NCI-H1436 treated with DMSO at 0.1 percent for 48 hours (cell line): ENCODE measurements around the gene TAP1.
A peak's percentile ranks its signal among the peaks of the same experiment; 100 is the strongest.
"Not testable (repeated sequence)": the region's sequence is repeated elsewhere in the genome, so short reads cannot be mapped to it uniquely, and the experiment has no call there.

Source experiments
- DNase-seq: peaks from one replicate; lab custom pipeline; 2025; lab: John Stamatoyannopoulos, UW

The TAP1 gene, protein sequence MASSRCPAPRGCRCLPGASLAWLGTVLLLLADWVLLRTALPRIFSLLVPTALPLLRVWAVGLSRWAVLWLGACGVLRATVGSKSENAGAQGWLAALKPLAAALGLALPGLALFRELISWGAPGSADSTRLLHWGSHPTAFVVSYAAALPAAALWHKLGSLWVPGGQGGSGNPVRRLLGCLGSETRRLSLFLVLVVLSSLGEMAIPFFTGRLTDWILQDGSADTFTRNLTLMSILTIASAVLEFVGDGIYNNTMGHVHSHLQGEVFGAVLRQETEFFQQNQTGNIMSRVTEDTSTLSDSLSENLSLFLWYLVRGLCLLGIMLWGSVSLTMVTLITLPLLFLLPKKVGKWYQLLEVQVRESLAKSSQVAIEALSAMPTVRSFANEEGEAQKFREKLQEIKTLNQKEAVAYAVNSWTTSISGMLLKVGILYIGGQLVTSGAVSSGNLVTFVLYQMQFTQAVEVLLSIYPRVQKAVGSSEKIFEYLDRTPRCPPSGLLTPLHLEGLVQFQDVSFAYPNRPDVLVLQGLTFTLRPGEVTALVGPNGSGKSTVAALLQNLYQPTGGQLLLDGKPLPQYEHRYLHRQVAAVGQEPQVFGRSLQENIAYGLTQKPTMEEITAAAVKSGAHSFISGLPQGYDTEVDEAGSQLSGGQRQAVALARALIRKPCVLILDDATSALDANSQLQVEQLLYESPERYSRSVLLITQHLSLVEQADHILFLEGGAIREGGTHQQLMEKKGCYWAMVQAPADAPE

DNA sequence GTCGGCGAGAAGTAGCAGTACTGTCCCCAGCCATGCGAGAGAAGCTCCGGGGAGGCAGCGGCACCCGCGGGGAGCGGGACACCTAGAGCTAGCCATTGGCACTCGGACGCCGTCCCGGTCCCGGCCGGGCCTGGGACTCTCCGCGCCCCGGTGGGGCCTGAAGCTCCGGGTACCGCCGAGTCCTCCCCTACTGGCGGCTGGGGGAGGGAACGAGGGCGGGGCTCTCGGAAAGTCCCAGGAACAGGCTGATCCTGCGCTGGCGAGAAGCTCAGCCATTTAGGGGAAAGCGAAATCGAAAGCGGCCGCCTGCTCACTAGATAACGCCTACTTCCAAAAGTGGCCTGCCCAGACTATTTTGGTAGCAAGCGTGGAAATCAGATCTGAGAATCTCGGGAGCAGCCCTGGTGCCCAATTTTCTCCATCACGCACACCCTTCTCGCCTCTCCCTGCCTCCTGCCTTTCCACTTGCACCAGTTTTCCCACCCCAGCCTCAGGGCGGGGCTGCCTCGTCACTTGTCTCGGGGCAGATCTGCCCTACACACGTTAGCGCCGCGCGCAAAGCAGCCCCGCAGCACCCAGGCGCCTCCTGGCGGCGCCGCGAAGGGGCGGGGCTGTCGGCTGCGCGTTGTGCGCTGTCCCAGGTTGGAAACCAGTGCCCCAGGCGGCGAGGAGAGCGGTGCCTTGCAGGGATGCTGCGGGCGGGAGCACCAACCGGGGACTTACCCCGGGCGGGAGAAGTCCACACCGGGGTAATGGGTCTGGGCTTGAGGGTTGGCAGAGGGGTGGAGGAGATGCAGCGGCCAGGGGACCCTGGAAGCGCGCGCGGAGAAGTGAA lies at the start of gene TAP1, which contains the start of gene PSMB9:
TSS of gene TAP1 (minus strand) at position 164 of the 835 bp plus-strand sequence. CDS start at position 96, 68 bp downstream.
TSS of gene PSMB9 (plus strand) at position 652 of the 835 bp plus-strand sequence. CDS start at position 690, 38 bp downstream.
- DNase-seq: peak; percentile 85

DNA sequence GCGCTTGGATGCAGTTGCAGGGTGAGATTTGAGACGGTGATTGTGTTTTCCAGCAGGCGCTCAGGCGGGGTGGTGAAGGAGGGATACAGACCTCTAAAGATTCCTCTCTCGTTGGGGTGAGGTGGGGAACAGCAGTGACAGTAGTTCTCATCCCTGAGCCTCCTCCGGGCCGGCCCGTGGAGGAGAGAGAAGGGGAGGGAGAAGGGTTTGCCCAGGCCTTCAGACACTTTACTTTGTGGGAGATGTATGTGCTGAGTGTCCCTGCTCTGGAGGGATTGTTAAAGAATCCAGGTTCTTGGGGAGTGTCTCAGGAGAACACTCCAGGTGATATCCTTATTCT lies 41.5 kb upstream of the TAP1 start:
- DNase-seq: no peak

DNA sequence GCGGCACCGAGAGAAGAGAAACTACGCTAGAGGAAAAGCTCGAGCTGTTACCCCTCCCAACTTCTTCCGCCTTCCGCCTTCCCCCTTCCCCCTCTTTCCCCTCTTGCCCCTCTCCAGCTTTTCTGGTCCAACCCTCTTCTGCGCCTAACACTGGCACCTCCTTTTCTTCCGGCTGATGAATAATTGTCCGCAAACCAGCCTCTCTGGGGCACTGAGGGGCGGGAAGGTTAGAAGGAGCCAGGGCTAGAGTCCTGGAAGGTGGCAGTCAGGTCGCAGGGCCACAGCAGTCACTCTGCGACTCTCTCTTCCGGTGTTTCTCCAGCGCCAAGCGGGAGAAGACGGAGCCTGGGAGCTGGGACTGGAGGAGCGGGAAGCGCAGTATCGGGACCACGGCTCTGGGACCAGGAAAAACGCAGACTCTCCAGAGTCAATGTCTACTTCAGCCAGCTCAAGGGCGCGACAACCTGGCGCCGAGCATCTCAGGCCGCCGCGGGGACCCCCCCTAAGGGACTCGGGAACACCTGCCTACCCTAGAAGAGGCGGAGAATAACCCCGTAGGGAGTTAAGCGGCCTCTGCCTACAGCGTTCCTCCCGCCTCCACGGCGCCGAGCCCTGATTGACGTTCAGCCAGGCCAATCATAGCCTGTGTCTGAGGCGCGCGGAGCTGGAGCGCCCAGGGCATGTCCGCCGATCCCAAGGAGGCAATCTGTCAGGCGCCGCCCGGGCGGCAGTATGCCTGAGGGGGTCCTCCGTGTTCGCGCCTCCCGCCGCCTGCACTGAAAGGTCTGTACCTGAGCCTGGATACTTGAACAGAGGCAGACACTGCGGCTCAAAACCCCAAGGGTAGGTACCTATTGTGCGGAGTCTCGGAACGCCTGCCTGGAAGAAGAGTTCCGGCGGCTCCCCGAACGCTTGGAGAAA lies 40.8 kb upstream of the TAP1 start:
- peak; percentile 88 for DNase-seq

DNA sequence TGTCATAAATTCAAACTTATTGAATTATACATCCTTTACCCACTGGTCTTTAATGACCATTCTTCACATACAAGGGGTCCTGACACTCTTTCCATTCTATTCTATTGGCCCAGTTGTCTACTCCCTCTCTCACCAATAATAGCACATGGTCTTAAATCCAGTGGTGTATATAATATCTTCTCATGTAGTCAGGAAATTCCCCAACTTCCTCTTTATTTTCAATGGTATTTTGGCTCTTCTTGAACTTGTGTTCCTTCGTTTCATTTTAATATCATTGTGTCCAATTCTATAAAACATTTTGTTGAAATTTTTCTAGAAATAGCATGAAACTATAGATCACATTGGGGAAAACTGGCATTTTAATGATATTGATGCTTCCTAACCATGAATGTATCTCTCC lies 37.3 kb upstream of the TAP1 start:
- no peak for DNase-seq

DNA sequence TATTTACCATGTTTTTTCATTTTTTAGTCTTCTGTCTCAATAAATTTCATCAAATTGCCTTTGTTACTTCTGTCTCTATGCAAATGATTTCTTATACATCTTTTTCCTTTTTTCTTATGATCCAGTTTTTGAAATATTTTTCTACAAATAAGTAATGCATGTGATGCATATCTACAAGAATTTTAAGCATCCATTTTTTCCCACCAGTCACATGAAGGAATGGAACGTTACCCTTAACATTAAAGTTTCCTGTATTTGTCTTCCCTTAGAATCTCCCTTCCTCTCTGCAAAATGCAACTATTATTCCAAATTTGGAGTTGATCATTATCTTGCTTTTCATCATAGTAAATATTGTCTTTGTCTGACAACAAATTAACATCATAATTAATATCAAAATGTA lies 36.0 kb upstream of the TAP1 start:
- no peak for DNase-seq

DNA sequence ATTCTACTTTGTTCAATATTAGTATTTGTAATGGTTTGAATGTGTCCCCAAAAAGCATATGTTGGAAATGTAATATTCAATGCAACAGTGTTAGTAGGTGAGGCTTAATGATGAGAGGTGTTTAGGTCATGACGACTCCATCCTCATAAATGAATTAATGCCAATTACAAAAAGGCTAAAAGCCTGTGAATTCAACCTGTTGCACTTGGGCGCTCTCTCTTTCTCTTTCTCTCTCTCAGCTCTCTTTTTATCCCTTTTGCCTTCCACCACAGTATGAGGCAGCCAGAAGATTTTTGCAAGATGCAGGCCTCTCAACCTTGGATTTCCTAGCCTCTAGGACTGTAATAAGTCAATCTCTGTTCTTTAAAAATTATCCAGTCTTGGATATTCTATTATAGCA lies 35.1 kb upstream of the TAP1 start:
- no peak for DNase-seq

DNA sequence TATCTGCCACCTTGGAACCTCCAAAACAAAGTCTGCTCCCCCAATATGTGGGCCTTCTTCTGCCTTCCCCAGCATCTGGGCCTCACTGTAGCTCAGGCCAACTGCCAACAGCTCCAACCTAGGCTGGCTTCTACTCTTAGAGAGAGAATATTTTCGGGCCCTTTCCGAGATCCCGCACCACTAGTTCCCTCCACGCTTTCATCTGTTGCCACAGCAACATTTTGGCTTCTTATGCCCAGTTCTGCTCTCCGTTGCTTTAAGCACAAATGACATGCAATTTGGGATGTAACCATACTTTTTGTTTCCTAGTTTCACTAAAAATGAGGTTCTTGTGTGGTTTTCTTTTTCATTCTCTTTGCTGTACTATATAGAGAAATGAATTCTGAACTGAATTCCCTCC lies 34.1 kb upstream of the TAP1 start:
- no peak for DNase-seq

DNA sequence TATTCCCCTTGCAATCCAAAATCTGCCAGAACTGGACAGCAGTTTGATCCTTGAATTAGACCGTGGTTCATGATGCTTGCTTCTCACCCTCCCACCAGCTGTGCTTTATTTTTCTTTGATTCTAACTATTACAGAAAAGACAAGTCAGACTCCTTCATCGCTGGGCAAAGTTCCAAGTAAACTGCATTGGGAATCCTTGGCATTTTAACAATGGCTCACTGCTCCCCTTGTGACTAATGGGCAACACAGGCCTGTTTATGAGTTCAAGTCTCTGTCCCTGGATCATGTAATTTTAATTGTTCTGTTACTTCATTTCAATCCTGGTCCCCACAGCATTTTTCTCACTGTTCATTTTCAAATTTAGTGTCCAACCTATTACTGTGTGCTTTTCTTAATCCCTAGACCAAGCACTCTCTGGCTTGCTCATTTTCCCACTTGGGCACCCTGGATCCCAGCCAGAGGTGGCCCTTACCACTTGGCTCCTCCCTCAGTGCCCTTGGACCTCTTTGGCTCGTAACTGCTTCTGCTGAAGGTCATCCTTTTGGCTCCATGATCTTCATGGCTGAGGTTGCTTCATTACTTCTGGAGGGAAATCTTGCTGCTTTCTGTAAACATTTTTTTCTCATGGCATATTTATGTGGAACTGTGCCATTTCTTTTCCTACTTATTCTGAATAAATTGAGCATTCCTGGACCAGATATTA lies 33.3 kb upstream of the TAP1 start:
- no peak for DNase-seq

DNA sequence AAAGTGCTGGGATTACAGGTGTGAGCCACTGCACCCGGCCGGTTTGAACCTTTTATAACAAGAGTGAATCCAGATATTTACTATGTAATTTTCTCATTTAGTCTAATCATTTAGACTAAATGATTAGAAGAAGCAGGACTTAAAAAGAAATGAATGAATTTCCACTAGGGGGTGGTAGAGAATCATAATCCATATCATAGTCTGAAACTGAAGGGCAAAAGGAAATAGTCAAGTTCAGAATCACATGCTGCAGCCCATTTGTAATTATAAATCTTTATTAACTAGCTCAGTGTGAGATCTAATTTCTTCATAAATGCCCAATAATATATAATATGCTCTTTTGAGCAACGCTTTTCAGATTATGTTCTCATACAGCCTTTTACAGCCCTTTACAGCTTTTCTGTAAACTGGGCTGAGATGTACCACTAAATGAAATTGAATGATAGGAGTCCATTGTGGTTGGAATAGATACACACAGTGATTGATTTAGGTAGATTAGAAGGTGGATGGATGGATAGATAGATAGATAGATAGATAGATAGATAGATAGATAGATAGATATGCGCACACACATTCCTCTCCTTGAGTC lies 32.3 kb upstream of the TAP1 start:
- DNase-seq: peak; percentile 24

DNA sequence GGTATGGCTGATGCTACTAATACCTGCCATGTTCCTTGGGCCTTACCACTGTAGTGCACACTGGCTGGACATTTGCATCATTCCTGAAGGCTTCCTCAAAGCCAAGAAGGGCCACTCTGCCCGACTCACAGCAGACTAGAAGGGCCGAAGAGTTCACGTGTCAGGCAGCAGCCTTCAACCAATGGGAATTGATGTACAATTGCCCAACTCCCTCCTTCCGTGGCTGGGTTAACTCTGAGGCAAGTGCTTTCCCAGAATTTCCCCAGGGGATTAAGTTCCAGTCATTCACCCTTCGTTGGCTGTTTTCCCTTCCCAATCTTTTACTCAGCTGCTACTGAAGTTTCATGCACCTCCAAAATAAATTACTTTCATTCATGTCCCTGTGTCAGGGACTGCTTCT lies 30.3 kb upstream of the TAP1 start:
- no peak for DNase-seq

DNA sequence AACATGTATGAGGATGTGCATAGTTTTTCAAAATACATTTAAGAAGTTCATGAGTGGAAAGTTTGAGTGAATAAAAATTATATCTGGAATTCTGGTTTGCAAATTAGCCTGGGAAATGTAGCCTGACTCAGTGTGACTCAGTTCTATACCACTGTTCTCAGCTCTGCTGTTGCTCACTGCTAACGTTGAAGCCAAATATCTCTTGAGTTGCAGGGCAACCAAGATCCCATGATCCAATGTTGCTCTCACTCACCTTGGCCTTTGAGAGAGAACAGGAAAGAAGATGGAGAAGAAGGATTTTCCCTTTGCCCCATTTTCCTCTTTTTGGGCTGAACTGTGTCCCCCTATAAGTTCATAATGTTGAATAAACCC lies 29.4 kb upstream of the TAP1 start:
- no peak for DNase-seq

DNA sequence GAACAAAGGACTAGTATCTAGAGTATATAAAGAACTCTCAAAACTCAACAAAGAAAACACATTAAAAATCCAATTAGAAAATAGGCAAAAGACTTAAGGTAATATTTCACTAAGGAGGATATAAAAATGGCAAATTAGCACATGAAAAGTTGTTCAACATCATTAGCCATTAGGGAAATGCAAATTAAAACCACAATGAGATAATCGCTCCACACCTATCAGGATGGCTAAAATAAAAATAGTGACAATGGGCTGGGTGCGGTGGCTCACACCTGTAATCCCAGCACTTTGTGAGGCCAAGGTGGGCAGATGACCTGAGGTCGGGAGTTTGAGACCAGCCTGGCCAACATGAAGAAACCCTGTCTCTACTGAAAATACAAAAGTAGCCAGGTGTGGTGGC lies 27.5 kb upstream of the TAP1 start:
- not testable (repeated sequence) for DNase-seq

DNA sequence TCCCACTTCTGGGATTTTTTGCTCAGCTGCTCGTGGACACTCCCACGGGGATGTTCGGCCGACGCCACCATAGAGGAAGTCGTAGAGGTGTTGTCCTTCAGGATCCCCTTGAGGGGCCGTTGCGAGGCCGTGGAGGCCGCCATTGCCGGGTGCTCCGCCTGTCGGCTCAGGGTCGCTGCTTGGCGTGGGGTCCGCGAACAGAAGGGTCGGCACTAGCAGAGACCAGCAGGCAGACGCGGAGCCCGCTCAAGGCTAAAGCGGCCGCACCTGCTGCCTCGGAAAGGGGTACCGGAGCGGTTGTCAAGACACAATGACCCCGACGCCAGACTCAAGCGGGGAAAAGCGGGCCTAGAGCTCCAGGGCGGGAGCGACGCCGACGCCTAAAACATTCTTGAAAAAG lies 26.2 kb upstream of the TAP1 start:
- no peak for DNase-seq

DNA sequence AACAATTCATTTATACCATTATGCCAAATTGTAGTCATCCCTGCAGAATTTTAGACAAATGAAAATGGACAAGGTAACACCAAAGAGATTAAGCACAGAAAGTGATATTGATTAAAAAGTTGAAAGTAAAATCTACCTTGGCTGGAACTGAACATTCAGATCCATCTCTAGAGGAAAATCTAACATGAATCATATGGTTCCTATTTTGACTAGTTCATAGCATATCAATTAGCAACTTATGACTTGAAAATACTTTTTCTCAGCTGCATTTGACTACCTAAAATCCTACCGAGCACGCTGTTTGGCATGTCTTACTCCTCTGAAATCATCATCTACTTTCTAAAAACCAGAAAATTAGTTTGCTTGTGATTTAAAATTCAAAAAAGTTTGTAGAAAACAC lies 23.1 kb upstream of the TAP1 start:
- no peak for DNase-seq

DNA sequence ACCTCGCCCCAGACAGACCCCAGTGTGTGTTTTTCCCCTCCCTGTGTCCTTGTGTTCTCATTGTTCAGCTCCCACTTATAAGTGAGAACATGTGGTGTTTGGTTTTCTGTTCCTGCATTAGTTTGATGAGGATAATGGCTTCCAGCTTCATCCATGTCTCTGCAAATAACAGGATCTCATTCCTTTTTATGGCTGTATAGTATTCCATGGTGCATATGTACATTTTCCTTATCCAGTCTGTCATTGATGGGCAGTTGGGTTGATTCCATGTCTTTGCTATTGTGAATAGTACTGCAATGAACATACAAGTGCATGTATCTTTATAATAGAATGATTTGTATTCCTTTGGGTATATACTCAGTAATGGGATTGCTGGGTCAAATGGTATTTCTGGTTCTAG lies 20.4 kb upstream of the TAP1 start:
- DNase-seq: not testable (repeated sequence)

DNA sequence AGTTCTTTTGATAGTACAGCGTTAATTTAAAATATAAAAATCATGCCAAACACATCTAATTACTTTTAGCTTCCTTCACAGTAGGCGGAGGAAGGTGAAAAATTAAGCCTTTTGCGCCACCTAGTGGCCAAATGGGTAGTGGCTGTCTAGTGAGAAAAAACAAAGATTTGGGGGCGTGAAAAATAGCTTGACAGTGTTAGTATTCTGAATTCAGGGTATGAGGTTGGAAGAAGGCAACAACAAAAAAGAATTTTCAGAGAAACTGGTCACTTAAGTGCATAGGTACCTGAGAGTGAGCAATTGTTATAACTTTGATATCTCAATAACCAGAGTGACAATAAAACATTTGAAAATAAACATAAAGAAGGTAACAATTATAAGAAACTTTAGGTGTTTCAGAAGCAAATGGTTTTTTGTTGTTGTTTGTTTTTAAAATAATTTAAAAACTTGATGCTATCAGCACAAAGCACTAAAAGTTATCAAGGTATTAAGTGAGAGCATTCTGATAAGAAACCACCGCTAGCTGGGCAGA lies 14.8 kb upstream of the TAP1 start:
- no peak for DNase-seq

DNA sequence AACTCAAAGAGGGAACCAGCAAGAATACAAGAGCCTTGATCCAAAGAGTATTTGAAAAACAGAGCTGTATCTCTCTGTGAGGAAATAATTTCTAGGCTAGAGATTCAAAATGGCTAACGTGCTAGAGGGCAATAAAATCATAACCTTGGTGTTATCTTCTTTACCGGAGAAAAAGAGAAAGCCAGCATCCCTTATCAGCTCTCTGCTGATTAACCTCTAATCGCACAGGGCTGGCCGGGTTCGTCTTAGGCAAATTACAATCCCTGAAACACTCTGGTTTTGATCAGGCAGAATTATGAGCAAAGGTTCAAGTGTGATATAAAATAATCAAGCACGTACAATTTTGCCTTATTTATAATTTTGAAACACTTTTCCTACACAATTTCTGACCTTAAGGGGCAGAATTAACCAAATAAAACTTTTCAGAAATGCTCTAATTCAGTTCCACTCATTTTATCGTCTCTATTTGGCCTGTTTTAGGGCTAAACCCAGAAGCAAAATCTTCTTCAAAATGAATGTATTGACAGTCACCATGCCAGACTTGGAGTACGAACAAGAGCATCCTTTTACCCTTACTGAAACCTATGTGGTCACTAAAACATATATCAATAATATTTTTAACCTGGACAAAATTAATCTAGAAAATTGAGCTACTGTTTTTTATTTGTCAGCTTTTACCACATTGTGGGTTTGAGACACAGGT lies 14.2 kb upstream of the TAP1 start:
- DNase-seq: no peak

DNA sequence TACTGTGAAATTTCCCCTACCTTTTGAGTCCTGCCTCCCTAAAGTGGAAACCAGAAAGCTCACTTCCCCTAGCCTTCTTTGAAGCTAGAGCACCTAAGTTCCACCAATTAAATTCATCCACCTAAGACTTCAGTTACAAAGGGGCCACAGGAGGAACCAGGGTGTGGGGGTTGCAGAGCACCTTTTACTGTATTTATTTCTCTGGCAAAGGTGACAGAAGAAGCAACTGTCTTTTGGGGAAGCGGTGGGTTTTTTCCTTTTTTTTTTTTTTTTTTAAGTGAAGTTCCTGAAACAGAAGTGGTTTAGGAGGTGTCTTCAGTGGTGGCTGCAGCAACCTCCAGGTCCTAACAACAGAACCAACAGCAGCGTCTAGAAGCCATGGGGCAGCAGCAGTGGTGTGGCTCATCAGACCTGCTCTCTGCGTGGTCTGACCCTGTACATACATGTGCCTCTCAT lies 13.5 kb upstream of the TAP1 start:
- DNase-seq: no peak

DNA sequence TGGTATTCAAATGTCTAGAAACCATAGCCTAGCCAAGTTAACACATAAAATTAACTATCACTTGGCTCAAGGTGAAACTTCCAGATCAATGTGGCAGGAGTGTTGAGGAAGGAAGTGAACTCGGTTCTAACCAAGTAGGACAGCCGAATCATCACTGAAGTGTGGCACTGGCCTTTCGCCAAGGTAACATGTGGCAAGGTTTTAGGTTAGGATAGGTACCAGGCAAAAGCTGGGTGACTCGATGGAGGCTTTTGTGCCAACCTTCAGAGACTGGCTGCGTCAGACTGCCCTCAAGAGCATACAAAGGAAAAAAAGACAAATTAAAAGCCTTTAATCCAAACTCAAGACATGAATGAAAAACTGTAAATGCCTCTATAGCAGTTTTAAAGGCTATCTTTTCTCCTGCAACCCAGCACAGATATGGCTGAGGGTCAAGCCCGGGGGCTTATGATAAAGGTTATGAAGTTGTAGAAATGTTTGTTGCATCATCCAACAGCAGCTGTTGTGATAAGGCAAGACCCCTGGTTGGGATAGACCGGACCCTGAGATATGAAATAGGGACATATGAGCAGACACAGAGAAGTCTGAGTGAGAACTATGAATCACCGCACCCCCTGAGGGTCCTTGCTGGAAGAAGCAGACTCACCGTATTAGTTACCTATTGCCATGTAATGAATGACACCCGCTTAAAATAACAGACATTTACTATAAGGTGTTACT lies 12.4 kb upstream of the TAP1 start:
- DNase-seq: no peak
